ENCODE results near the gene EPB41L4A.

DNA sequence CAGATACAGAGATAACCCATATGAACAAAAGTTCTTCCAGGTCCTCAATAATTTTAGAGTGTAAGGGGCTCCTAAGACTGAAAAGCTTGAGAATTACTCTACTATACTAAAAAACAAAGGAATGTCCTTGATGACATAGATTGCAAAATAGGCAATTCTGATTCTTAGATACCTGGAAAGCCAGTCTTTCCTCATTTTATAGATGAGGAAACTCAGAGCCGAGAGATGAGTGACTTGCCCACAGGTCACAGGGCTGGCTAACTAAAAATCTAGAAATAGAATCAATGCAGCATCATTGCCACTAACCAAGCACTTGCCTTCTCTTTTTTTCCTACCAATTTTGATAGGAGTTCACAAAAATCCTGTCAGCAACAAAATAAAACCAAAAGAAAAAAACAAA is 101.2 kb downstream of the EPB41L4A start:
- TF ChIP-seq, protein P1, sequence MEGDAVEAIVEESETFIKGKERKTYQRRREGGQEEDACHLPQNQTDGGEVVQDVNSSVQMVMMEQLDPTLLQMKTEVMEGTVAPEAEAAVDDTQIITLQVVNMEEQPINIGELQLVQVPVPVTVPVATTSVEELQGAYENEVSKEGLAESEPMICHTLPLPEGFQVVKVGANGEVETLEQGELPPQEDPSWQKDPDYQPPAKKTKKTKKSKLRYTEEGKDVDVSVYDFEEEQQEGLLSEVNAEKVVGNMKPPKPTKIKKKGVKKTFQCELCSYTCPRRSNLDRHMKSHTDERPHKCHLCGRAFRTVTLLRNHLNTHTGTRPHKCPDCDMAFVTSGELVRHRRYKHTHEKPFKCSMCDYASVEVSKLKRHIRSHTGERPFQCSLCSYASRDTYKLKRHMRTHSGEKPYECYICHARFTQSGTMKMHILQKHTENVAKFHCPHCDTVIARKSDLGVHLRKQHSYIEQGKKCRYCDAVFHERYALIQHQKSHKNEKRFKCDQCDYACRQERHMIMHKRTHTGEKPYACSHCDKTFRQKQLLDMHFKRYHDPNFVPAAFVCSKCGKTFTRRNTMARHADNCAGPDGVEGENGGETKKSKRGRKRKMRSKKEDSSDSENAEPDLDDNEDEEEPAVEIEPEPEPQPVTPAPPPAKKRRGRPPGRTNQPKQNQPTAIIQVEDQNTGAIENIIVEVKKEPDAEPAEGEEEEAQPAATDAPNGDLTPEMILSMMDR (IDR thresholded peaks at IDR 0.05) = no peak
- TF ChIP-seq POLR2A (IDR thresholded peaks at IDR 0.05) = no peak

Data from body of pancreas (tissue), 4 donors.